Measurements from ENCODE around the gene CCDC194.

Gene CCDC194

DNA sequence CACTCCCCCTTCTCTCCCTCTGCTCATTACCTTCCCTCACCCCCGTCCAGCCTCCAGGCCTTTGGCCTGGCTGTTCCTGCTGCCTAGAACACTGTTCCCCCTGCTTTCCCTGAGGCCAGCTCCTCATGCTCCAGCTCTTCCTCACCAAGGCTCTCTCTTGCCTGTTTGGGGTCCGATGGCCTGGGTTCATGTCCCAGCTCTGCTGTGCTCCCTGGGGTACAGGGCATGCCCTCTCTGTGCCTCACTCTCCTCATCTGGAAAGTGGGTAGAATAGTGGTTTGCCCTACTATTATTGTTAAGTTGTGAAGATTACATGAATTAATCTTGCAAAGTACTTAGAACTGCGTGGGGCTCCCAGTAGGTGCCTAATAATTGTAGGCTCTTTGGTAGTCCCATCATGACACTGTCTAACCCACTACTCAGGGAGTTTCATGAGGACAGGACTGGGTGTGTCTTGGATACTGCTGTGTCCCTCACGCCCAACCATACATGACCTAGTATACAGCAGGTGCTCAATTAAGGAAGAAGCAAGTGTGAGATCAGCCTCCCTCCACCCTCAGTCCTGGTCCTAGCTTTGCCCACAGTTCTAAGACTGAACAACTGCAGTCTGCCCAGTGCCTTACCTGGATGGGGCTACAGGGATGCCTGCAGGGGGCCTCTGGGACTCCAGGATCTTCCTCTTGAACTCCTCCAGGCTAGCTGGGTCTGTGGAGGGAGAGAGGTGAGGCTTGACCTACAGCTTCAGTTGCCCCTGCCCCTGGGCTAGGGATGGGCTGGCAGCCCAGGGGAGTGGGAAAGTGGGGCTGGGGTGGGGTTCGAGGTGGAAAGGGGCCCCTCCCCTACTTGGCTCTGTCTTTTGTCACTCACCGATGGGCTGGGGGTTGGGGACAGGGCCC is 33.8 kb downstream of the CCDC194 start:
- Histone ChIP-seq H3K9me3 (ENCODE audit: control insufficient read depth, low read length) (no peaks in the 10 kb centered on the region), H3K4me3 (ENCODE audit: low read length) (no peak overlapping the region)

DNA sequence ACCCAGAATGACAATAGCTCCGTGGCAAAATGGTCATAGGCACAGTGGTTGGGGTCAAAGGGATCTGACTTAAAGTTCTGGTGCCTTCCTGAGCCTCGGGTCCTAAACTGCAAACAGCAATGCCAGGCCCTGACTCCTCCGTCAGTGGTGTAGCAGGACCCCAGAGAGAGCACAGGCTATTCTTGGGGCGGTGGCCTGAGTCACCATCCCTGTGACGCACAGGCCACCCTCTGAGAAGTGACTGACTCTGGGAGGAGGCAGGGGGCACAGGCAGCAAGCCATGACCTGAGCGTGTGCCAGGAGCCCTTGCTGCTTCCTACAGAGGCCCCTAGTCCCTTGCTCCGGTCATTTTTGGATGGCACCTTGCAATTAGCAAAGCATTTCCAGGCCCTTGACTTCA is 35.6 kb downstream of the CCDC194 start:
- no peak overlapping the region for H3K4me3 ChIP-seq (ENCODE audit: low read length)
- H3K9me3 ChIP-seq (ENCODE audit: control insufficient read depth, low read length), result no peaks in the 10 kb centered on the region
- H3K27me3 ChIP-seq (replicated peaks; ENCODE audit: control insufficient read depth, insufficient read depth, low read length), result peaks cover 18% of the 10 kb centered on the region
- H3K4me1 ChIP-seq (ENCODE audit: control insufficient read depth, insufficient read depth, low read length), result peaks cover 2% of the 10 kb centered on the region
- H3K36me3 ChIP-seq (ENCODE audit: control insufficient read depth, insufficient read depth, low read length, severe bottlenecking), result no peaks in the 10 kb centered on the region
- DNase-seq (ENCODE audit: low read depth), result no peak
- no peak overlapping the region for H3K9ac ChIP-seq (ENCODE audit: low read length)

More for the DNA sequence above, 33.8 kb downstream of the CCDC194 start:
- peaks cover 2% of the 10 kb centered on the region for H3K4me1 ChIP-seq (ENCODE audit: control insufficient read depth, insufficient read depth, low read length)
- no peaks in the 10 kb centered on the region for H3K36me3 ChIP-seq (ENCODE audit: control insufficient read depth, insufficient read depth, low read length, severe bottlenecking)
- no peak overlapping the region for H3K9ac ChIP-seq (ENCODE audit: low read length)
- peaks cover 23% of the 10 kb centered on the region for H3K27me3 ChIP-seq (replicated peaks; ENCODE audit: control insufficient read depth, insufficient read depth, low read length)
- DNase-seq (ENCODE audit: low read depth), result no peak

DNA sequence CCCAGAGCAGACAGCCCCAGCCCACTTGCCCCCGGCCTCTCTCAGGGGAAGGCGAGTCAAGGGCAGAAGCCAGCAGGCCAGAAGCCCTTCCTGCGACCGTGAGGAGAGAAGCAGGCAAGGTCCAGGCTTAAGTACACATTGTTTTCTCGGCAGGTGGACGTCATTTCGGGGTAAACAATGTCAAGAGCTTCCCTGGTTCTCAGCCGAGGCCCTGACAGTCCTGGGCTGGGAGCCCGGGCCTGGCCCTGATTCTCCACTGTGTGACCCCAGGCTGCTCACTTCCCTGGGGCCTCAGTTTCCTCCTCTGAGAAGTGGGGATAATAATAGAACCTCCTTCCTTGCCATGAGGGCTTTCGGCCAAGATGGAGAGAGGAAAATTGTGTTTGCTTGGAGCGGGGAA is 36.3 kb downstream of the CCDC194 start:
- Histone ChIP-seq H3K36me3 (ENCODE audit: control insufficient read depth, insufficient read depth, low read length, severe bottlenecking) (no peaks in the 10 kb centered on the region), H3K9ac (ENCODE audit: low read length) (no peak overlapping the region), H3K9me3 (ENCODE audit: control insufficient read depth, low read length) (no peaks in the 10 kb centered on the region), H3K4me3 (ENCODE audit: low read length) (no peak overlapping the region), H3K4me1 (ENCODE audit: control insufficient read depth, insufficient read depth, low read length) (peaks cover 2% of the 10 kb centered on the region), H3K27me3 (replicated peaks; ENCODE audit: control insufficient read depth, insufficient read depth, low read length) (peaks cover 24% of the 10 kb centered on the region)
- no peak for DNase-seq (ENCODE audit: low read depth)

GRCh38 chr19:17357078-17357666 is 36.8 kb downstream of the CCDC194 start:
- H3K4me1 ChIP-seq (ENCODE audit: control insufficient read depth, insufficient read depth, low read length), result peaks cover 2% of the 10 kb centered on the region
- H3K27me3 ChIP-seq (replicated peaks; ENCODE audit: control insufficient read depth, insufficient read depth, low read length), result peaks cover 27% of the 10 kb centered on the region
- H3K36me3 ChIP-seq (ENCODE audit: control insufficient read depth, insufficient read depth, low read length, severe bottlenecking), result no peaks in the 10 kb centered on the region
- H3K9ac ChIP-seq (ENCODE audit: low read length), result no peak overlapping the region
- DNase-seq (ENCODE audit: low read depth), result no peak
- H3K9me3 ChIP-seq (ENCODE audit: control insufficient read depth, low read length), result no peaks in the 10 kb centered on the region
- H3K4me3 ChIP-seq (ENCODE audit: low read length), result no peak overlapping the region

- Histone ChIP-seq H3K4me3 (ENCODE audit: low read length) (no peak overlapping the region), H3K36me3 (ENCODE audit: control insufficient read depth, insufficient read depth, low read length, severe bottlenecking) (no peaks in the 10 kb centered on the region), H3K9me3 (ENCODE audit: control insufficient read depth, low read length) (no peaks in the 10 kb centered on the region), H3K27me3 (replicated peaks; ENCODE audit: control insufficient read depth, insufficient read depth, low read length) (peaks cover 23% of the 10 kb centered on the region), H3K9ac (ENCODE audit: low read length) (no peak overlapping the region), H3K4me1 (ENCODE audit: control insufficient read depth, insufficient read depth, low read length) (peaks cover 9% of the 10 kb centered on the region)
- no peak for DNase-seq (ENCODE audit: low read depth)
These were observed 40.6 kb downstream of the CCDC194 start for GRCh38 chr19:17353386-17353785.

GRCh38 chr19:17352608-17353280 is 41.3 kb downstream of the CCDC194 start:
- peaks cover 18% of the 10 kb centered on the region for H3K27me3 ChIP-seq (replicated peaks; ENCODE audit: control insufficient read depth, insufficient read depth, low read length)
- no peak overlapping the region for H3K9ac ChIP-seq (ENCODE audit: low read length)
- H3K36me3 ChIP-seq (ENCODE audit: control insufficient read depth, insufficient read depth, low read length, severe bottlenecking), result no peaks in the 10 kb centered on the region
- no peaks in the 10 kb centered on the region for H3K9me3 ChIP-seq (ENCODE audit: control insufficient read depth, low read length)
- peaks cover 8% of the 10 kb centered on the region for H3K4me1 ChIP-seq (ENCODE audit: control insufficient read depth, insufficient read depth, low read length)
- H3K4me3 ChIP-seq (ENCODE audit: low read length), result no peak overlapping the region
- DNase-seq (ENCODE audit: low read depth), result no peak

DNA sequence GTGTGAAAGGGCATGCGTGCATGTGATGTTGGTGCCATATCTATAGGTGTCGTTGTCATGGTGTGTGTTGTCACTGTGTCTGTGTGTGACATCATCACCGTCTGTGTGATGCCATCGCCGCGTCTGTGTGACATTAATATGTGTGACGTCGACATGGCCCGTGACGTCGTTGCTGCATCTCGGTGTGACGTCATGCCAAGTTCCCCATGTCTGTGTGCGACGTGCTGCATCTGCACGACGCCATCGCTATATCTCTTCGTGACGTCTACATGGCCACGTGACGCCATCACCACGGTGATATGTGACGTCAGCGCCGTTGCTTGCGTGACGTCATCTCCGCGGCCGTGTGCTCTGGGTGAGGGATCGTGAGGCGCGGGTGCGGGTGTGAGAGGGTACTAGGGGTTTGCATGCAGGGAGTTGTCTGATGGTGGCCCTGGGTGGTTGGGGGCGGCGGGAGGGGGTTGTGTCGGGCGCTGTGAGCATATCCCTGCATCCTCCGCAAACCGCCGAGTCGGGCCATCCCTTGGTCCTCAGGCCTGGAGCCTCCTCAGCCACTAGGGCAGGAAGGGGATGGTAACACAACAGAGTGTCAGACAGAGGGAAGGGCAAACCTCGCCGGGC is 42.1 kb downstream of the CCDC194 start:
- H3K4me3 ChIP-seq (ENCODE audit: low read length), result no peak overlapping the region
- peaks cover 18% of the 10 kb centered on the region for H3K27me3 ChIP-seq (replicated peaks; ENCODE audit: control insufficient read depth, insufficient read depth, low read length)
- no peak for DNase-seq (ENCODE audit: low read depth)
- no peaks in the 10 kb centered on the region for H3K36me3 ChIP-seq (ENCODE audit: control insufficient read depth, insufficient read depth, low read length, severe bottlenecking)
- H3K4me1 ChIP-seq (ENCODE audit: control insufficient read depth, insufficient read depth, low read length), result peaks cover 8% of the 10 kb centered on the region
- H3K9ac ChIP-seq (ENCODE audit: low read length), result no peak overlapping the region
- H3K9me3 ChIP-seq (ENCODE audit: control insufficient read depth, low read length), result no peaks in the 10 kb centered on the region

DNA sequence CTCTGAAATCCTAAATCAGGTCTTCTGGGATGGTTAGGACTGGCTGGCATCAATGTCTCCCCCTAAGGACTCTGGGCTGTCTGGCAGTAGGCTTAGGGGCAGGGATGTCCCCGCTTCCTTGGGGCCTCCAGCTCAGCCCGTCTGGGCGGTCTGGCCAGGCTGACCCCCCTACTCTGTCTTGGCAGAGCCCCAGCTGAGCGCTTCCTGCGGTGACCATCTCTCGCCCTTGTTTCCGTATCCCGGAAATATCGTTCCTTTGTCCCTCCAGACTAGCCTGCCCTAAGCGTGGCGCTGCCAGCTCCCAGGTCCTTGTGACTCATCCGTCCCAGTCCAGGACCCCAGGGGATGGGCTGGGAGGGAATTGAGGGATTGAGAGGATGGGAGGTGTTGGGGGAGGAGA is 45.3 kb downstream of the CCDC194 start:
- Histone ChIP-seq H3K27me3 (replicated peaks; ENCODE audit: control insufficient read depth, insufficient read depth, low read length) (peaks cover 18% of the 10 kb centered on the region), H3K9me3 (ENCODE audit: control insufficient read depth, low read length) (no peaks in the 10 kb centered on the region), H3K36me3 (ENCODE audit: control insufficient read depth, insufficient read depth, low read length, severe bottlenecking) (no peaks in the 10 kb centered on the region), H3K4me1 (ENCODE audit: control insufficient read depth, insufficient read depth, low read length) (peaks cover 8% of the 10 kb centered on the region), H3K4me3 (ENCODE audit: low read length) (peak overlapping the region; percentile 54), H3K9ac (ENCODE audit: low read length) (peak overlapping the region; percentile 39)
- DNase-seq (ENCODE audit: low read depth), result peak; percentile 57

- Histone ChIP-seq H3K4me1 (ENCODE audit: control insufficient read depth, insufficient read depth, low read length) (peaks cover 8% of the 10 kb centered on the region), H3K36me3 (ENCODE audit: control insufficient read depth, insufficient read depth, low read length, severe bottlenecking) (no peaks in the 10 kb centered on the region), H3K9me3 (ENCODE audit: control insufficient read depth, low read length) (no peaks in the 10 kb centered on the region), H3K27me3 (replicated peaks; ENCODE audit: control insufficient read depth, insufficient read depth, low read length) (peaks cover 12% of the 10 kb centered on the region), H3K9ac (ENCODE audit: low read length) (no peak overlapping the region), H3K4me3 (ENCODE audit: low read length) (no peak overlapping the region)
- no peak for DNase-seq (ENCODE audit: low read depth)
These were observed 46.1 kb downstream of the CCDC194 start for GRCh38 chr19:17347877-17348276.

- no peak for DNase-seq (ENCODE audit: low read depth)
- no peaks in the 10 kb centered on the region for H3K36me3 ChIP-seq (ENCODE audit: control insufficient read depth, insufficient read depth, low read length, severe bottlenecking)
- H3K4me3 ChIP-seq (ENCODE audit: low read length), result no peak overlapping the region
These were observed 46.6 kb downstream of the CCDC194 start for GRCh38 chr19:17347361-17347760.

GRCh38 chr19:17346109-17346671 is 47.8 kb downstream of the CCDC194 start:
- H3K9ac ChIP-seq (ENCODE audit: low read length), result no peak overlapping the region

More at GRCh38 chr19:17347361-17347760, 46.6 kb downstream of the CCDC194 start:
- H3K27me3 ChIP-seq (replicated peaks; ENCODE audit: control insufficient read depth, insufficient read depth, low read length), result peaks cover 7% of the 10 kb centered on the region
- H3K9ac ChIP-seq (ENCODE audit: low read length), result no peak overlapping the region
- H3K4me1 ChIP-seq (ENCODE audit: control insufficient read depth, insufficient read depth, low read length), result peaks cover 8% of the 10 kb centered on the region
- no peaks in the 10 kb centered on the region for H3K9me3 ChIP-seq (ENCODE audit: control insufficient read depth, low read length)

More at GRCh38 chr19:17346109-17346671, 47.8 kb downstream of the CCDC194 start:
- H3K4me3 ChIP-seq (ENCODE audit: low read length), result no peak overlapping the region
- peaks cover 8% of the 10 kb centered on the region for H3K4me1 ChIP-seq (ENCODE audit: control insufficient read depth, insufficient read depth, low read length)
- peaks cover 4% of the 10 kb centered on the region for H3K36me3 ChIP-seq (ENCODE audit: control insufficient read depth, insufficient read depth, low read length, severe bottlenecking)
- peak; percentile 84 for DNase-seq (ENCODE audit: low read depth)
- H3K9me3 ChIP-seq (ENCODE audit: control insufficient read depth, low read length), result no peaks in the 10 kb centered on the region
- peaks cover 5% of the 10 kb centered on the region for H3K27me3 ChIP-seq (replicated peaks; ENCODE audit: control insufficient read depth, insufficient read depth, low read length)
